ENCODE measurements around the gene NQO1. TPM values are rescaled to one million over a fixed set of nuclear protein-coding genes. Genes with fewer than 3 reads are reported as not detected.

NQO1 gene
- total and polyA plus RNA-seq, 2 of the 13 experiments (the other 11 are each of a cell fraction or from before 2014, with no cell fraction given): 464 to 1,060 TPM

DNA sequence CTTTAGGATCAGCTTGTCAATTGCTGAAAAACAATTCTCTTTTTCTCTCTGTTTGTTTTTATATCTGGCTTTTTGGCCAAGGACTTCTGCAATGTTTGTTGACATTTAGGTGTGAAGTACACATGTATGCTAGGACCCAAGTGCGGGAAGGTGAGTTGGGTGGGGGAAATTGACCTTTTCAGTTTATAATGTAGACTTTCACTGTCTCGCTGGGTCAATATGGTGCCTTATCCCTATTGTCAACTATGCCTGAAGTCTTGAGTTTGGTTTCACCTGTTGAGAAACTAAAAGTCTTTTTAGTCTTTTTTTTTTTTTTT lies 45.2 kb upstream of the NQO1 start (continued):
- TF ChIP-seq, protein P1, sequence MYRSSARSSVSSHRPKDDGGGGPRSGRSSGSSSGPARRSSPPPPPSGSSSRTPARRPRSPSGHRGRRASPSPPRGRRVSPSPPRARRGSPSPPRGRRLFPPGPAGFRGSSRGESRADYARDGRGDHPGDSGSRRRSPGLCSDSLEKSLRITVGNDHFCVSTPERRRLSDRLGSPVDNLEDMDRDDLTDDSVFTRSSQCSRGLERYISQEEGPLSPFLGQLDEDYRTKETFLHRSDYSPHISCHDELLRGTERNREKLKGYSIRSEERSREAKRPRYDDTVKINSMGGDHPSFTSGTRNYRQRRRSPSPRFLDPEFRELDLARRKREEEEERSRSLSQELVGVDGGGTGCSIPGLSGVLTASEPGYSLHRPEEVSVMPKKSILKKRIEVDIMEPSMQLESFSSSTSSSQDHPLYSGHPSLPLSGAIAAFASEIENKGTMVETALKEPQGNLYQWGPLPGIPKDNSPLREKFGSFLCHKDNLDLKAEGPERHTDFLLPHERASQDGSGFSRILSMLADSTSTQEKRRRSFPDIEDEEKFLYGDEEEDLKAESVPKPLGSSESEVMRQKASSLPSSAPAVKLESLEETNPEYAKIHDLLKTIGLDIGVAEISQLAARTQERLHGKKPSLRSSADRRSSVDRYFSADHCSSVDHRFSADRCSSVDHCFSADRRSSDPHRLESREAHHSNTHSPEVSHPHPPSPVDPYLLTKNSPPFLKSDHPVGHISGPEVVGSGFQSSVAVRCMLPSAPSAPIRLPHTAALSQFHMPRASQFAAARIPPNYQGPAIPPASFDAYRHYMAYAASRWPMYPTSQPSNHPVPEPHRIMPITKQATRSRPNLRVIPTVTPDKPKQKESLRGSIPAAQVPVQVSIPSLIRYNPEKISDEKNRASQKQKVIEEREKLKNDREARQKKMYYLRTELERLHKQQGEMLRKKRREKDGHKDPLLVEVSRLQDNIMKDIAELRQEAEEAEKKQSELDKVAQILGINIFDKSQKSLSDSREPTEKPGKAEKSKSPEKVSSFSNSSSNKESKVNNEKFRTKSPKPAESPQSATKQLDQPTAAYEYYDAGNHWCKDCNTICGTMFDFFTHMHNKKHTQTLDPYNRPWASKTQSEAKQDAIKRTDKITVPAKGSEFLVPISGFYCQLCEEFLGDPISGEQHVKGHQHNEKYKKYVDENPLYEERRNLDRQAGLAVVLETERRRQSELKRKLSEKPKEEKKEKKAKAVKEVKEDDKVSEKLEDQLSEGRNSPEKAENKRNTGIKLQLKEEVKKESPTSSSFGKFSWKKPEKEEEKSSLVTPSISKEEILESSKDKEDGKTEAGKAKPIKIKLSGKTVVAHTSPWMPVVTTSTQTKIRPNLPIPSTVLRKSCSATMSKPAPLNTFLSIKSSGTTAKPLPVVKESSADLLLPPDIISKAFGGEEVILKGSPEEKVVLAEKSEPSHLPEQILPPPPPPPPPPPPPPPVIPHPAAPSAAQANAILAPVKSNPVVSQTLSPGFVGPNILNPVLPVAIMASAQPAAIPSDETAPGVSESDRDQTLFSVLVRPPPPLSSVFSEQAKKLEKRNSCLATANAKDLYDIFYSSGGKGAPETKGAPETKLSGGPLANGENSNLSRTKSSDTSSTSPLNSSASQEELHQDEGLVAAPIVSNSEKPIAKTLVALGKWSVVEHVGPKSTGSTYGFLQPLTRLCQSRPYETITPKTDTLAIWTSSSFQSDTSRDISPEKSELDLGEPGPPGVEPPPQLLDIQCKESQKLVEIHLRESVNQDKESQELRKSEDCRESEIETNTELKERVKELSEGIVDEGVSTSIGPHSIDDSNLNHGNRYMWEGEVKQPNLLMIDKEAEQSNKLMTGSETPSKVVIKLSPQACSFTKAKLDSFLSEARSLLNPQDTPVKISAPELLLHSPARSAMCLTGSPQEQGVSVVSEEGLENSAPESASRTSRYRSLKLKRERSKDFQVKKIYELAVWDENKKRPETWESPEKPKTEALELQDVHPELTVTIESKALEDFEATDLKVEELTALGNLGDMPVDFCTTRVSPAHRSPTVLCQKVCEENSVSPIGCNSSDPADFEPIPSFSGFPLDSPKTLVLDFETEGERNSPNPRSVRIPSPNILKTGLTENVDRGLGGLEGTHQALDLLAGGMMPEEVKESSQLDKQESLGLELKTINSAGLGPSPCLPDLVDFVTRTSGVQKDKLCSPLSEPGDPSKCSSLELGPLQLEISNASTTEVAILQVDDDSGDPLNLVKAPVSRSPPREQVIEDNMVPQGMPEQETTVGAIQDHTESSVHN (CRISPR knock-in tag; IDR thresholded peaks at IDR 0.05): no peak
- no peak for TF ChIP-seq RELA (CRISPR knock-in tag; IDR thresholded peaks at IDR 0.05)
- peak; percentile 90 for TF ChIP-seq NR2F2 (IDR thresholded peaks at IDR 0.05; ENCODE audit: borderline replicate concordance, low read depth)
- TF ChIP-seq, protein P2, sequence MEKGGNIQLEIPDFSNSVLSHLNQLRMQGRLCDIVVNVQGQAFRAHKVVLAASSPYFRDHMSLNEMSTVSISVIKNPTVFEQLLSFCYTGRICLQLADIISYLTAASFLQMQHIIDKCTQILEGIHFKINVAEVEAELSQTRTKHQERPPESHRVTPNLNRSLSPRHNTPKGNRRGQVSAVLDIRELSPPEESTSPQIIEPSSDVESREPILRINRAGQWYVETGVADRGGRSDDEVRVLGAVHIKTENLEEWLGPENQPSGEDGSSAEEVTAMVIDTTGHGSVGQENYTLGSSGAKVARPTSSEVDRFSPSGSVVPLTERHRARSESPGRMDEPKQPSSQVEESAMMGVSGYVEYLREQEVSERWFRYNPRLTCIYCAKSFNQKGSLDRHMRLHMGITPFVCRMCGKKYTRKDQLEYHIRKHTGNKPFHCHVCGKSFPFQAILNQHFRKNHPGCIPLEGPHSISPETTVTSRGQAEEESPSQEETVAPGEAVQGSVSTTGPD (CRISPR knock-in tag; IDR thresholded peaks at IDR 0.05): no peak
- TF ChIP-seq, protein P3, sequence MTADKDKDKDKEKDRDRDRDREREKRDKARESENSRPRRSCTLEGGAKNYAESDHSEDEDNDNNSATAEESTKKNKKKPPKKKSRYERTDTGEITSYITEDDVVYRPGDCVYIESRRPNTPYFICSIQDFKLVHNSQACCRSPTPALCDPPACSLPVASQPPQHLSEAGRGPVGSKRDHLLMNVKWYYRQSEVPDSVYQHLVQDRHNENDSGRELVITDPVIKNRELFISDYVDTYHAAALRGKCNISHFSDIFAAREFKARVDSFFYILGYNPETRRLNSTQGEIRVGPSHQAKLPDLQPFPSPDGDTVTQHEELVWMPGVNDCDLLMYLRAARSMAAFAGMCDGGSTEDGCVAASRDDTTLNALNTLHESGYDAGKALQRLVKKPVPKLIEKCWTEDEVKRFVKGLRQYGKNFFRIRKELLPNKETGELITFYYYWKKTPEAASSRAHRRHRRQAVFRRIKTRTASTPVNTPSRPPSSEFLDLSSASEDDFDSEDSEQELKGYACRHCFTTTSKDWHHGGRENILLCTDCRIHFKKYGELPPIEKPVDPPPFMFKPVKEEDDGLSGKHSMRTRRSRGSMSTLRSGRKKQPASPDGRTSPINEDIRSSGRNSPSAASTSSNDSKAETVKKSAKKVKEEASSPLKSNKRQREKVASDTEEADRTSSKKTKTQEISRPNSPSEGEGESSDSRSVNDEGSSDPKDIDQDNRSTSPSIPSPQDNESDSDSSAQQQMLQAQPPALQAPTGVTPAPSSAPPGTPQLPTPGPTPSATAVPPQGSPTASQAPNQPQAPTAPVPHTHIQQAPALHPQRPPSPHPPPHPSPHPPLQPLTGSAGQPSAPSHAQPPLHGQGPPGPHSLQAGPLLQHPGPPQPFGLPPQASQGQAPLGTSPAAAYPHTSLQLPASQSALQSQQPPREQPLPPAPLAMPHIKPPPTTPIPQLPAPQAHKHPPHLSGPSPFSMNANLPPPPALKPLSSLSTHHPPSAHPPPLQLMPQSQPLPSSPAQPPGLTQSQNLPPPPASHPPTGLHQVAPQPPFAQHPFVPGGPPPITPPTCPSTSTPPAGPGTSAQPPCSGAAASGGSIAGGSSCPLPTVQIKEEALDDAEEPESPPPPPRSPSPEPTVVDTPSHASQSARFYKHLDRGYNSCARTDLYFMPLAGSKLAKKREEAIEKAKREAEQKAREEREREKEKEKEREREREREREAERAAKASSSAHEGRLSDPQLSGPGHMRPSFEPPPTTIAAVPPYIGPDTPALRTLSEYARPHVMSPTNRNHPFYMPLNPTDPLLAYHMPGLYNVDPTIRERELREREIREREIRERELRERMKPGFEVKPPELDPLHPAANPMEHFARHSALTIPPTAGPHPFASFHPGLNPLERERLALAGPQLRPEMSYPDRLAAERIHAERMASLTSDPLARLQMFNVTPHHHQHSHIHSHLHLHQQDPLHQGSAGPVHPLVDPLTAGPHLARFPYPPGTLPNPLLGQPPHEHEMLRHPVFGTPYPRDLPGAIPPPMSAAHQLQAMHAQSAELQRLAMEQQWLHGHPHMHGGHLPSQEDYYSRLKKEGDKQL (CRISPR knock-in tag; IDR thresholded peaks at IDR 0.05; ENCODE audit: low read depth): peak; percentile 59; the same call in 1 of the 2 replicates
- TF ChIP-seq ZNF460 (CRISPR knock-in tag; IDR thresholded peaks at IDR 0.05; ENCODE audit: borderline replicate concordance): no peak
- no peak for TF ChIP-seq HIVEP1 (CRISPR knock-in tag; IDR thresholded peaks at IDR 0.05)
- TF ChIP-seq NR2C2 (CRISPR knock-in tag; IDR thresholded peaks at IDR 0.05; ENCODE audit: borderline replicate concordance): no peak

Measured in HepG2 (cell line).